Bronchial epithelial cell (primary cell): Measurements from ENCODE around the gene SLC6A8. TPM values are rescaled to one million over a fixed set of nuclear protein-coding genes. Genes with fewer than 3 reads are reported as not detected.
"Not testable (repeated sequence)": the region's sequence is repeated elsewhere in the genome, so short reads cannot be mapped to it uniquely, and the experiment has no call there.

Source experiments
- DNase-seq: peaks from one replicate; pipeline ENCODE4 v3.0.0-alpha.2; 2010; ENCODE audit warnings: low read depth
- FAIRE-seq: peaks from 2 replicates; lab custom pipeline; 2011; peaks lifted over from hg19 to GRCh38; lab: Jason Lieb, UNC
- H3K27me3 ChIP-seq: 2 replicates; pipeline ENCODE4 v1.5.1; 2011; ENCODE audit warnings: low read length; ENCODE audit not compliant: control insufficient read depth, insufficient read depth
- H3K36me3 ChIP-seq: 2 replicates; pipeline ENCODE4 v1.5.1; 2011; ENCODE audit warnings: low read length; ENCODE audit not compliant: control insufficient read depth, insufficient read depth
- H3K4me3 ChIP-seq: 2 replicates; pipeline ENCODE4 v1.5.1; 2011; ENCODE audit warnings: mild to moderate bottlenecking, low read depth, low read length, control low read depth
- total RNA-seq: library from RNA; depleted of rRNA; stranded (reverse); fragments of >200 nt; gene quantifications from 2 replicates; pipeline ENCODE4 v1.2.1, GENCODE V29; 2014
- TF ChIP-seq, protein P1 (sequence below): IDR thresholded peaks from 2 replicates; pipeline ENCODE4 v1.5.1; 2011; ENCODE audit warnings: mild to moderate bottlenecking, moderate library complexity, low read length, control low read depth, inconsistent platforms; ENCODE audit not compliant: insufficient read depth, severe bottlenecking

SLC6A8 gene
- total RNA-seq, 1 donor from 2014 or later: 42.4 TPM

DNA sequence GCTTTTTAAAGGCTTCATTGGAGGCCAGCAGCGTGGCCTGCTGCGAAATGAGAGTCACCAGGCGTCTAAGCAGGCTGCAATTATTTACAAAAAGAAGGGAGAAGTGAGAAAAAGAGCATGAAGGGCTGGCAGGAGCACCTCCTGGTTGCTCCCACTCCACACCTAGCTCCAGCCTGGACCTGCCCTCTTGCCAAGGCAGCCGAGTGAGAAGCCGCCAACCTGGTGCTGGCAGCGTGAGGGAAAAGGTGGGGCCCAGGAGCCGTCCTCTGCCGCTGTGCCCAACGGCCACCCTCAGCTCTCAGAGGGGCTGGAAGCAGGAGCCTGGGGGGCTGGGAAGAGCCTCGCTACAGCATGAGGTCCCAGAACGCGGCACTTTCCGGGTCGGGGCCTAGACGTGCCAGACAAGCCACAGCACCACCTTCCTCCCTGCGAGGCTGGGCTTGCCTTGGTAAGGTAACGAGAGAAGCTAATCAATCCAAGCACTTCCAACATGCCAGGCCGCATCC, 16.3 kb downstream of the SLC6A8 start:
- H3K36me3 ChIP-seq: peaks cover 6% of the 10 kb centered on the region

DNA sequence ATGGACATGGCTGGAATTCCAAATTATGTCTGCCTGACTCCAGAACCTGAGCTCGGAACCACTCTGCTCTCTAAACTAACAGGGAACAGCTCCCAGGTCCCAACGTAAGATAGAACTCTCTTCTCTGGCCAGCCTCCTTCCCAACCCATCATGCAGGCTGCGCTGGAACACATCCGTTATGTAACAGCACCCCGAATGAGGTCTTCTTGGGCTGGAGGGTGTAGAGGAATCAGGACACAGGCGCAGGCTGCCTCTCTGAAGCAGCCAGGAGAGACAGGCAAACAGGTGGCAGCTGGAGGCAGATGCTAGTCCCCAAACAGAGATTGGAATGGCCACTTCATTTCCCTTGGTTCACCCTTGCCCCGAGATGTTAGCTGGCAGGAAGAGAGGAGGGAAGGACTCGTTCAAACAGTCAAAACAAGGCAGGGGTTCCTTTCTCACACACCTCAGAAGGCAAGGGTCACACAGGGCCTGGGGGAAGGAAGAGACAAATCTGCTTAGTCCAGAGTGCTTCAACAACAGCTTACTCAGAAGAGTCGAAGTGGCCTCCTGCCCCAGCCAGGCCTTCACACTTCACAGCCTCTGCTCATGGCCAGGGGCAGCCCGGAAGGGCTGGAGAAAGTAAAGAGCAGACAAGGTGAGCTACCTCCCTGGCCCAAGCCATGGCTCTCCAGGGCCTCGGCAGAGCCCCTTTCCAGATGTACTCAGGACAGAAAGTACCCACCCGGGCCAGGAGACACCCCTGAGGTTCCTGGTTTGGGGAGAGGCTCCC, 17.1 kb downstream of the SLC6A8 start:
- not testable (repeated sequence) for H3K36me3 ChIP-seq, DNase-seq, H3K4me3 ChIP-seq, H3K27me3 ChIP-seq, FAIRE-seq

More for the DNA sequence above, 16.3 kb downstream of the SLC6A8 start:
- Histone ChIP-seq H3K27me3 (no peaks in the 10 kb centered on the region), H3K4me3 (no peak overlapping the region)
- peak; percentile 45 for DNase-seq
- FAIRE-seq: peak; percentile 7
- TF ChIP-seq, protein P1, sequence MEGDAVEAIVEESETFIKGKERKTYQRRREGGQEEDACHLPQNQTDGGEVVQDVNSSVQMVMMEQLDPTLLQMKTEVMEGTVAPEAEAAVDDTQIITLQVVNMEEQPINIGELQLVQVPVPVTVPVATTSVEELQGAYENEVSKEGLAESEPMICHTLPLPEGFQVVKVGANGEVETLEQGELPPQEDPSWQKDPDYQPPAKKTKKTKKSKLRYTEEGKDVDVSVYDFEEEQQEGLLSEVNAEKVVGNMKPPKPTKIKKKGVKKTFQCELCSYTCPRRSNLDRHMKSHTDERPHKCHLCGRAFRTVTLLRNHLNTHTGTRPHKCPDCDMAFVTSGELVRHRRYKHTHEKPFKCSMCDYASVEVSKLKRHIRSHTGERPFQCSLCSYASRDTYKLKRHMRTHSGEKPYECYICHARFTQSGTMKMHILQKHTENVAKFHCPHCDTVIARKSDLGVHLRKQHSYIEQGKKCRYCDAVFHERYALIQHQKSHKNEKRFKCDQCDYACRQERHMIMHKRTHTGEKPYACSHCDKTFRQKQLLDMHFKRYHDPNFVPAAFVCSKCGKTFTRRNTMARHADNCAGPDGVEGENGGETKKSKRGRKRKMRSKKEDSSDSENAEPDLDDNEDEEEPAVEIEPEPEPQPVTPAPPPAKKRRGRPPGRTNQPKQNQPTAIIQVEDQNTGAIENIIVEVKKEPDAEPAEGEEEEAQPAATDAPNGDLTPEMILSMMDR: no peak

DNA sequence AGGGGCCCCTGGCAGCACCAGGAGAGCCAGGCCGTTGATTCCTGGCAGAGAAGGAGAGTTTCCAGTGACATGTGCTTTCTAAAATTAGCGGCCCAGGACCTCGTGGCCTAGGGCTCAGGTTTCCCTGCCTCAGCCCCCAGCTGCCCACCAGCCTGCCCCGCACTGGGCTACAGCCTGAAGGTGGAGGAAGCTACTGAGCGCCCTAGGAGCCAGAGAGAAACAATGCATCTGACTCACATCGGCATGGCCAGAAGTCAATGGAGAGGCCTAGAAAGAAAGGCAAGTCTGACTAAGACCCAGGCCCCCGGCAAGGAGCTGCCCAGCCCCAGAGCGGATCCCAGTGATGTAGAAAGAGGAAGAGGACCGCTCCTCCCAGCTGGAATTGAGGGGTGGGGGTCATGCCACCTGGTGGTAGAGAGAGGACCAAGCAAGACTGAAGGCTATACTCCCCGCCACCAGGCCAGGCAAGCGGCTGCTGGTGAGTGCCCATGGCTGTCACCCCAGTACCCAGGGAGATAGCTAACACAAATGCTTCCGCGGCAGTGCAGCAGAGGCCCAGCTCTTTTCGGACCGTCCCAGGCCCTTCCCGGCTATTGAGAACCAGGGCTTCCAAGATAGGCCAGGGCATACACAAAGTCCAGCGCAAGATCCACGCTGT, 17.8 kb downstream of the SLC6A8 start:
- not testable (repeated sequence) for H3K27me3 ChIP-seq, H3K36me3 ChIP-seq, FAIRE-seq, H3K4me3 ChIP-seq
- TF ChIP-seq, protein P1: peak; percentile 8
- peak; percentile 43 for DNase-seq

DNA sequence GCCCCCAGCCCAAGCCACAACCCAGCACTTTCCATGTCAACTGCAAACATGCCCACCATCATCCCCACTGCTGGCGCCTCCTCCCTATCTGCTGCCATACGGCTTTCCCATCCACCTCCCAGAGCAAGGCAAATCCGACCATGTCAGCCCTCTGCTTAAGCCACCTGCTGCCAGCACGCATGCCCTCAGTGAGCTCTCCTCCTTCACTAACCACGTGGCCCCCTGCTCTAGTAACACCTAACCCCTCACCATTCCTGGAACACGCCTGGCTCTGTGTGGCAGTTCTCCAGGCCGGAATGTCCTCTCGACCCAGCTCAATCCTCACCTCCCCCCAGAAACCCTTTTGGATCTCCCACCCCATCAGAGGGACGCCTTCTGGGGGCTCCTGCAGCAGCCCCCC, 19.1 kb downstream of the SLC6A8 start:
- TF ChIP-seq, protein P1: no peak
- DNase-seq (no peak), FAIRE-seq (no peak)
- H3K4me3 ChIP-seq: no peak overlapping the region
- peaks cover 6% of the 10 kb centered on the region for H3K36me3 ChIP-seq
- H3K27me3 ChIP-seq: no peaks in the 10 kb centered on the region

DNA sequence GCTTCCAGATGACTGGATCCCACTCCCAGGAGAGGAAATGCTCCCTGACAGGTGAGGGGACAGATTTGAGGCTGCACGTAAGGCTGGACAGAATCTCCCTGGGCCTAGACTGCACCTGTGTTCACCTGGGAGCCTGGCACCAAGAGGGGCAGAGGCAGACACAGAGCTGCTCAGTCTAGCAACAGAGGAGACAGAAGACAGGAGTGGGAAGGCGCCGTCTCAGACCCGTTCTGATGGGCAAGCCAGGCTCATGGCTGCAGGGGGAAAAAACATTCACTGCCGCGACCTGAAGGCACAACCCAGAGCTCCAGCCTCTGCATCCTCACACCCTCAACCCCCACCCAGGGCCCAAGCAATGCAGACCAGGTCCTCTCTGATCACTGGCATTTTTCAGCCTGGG, 19.7 kb downstream of the SLC6A8 start:
- Histone ChIP-seq H3K4me3 (no peak overlapping the region), H3K27me3 (no peaks in the 10 kb centered on the region), H3K36me3 (peaks cover 4% of the 10 kb centered on the region)
- no peak for DNase-seq
- TF ChIP-seq, protein P1: no peak
- FAIRE-seq: no peak

DNA sequence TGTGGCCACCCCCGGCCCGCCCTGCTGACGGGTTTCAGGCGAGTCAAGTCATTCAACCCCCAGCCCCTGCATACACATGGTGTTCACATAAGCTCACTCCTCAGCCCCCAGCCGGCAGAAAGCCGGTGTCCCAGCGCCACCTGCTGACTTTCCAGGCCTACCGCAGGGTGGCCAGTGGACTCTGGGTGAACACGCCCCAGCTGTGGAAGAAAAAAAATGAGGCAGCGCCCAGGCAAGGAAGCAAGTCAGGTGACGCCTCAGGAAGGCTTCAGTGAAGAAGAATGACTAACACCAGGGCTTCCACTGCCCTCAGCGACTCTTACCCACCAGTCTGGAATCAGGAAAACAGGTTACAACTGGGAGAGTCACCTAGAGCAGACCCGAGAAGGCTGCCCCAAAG, 20.7 kb downstream of the SLC6A8 start:
- TF ChIP-seq, protein P1: peak; percentile 66
- no peak for FAIRE-seq
- Histone ChIP-seq H3K4me3 (no peak overlapping the region), H3K27me3 (no peaks in the 10 kb centered on the region), H3K36me3 (peaks cover 2% of the 10 kb centered on the region)
- DNase-seq: peak; percentile 87
